Calu3 (cell line): ENCODE measurements around the gene ABCG1. TPM values are rescaled to one million over a fixed set of nuclear protein-coding genes. Genes with fewer than 3 reads are reported as not detected.

Experiments
- BruUV-seq: library from RNA; stranded (reverse); fragments of 400-500 nt; replicated peaks from 2 replicates; lab custom pipeline; 2021; lab: Mats Ljungman, UMichigan
- CTCF ChIA-PET: fragments of 300-600 bp; sonication (Branson Sonifier 250); formaldehyde crosslinking; loops from one replicate; lab custom pipeline; 2022; ENCODE audit warnings: antibody characterized with exemption; lab: Charles Lee
- DNase-seq: peaks from one replicate; pipeline ENCODE4 v3.0.0; 2022
- H3K27ac Mint-ChIP-seq: one replicate; pipeline ENCODE4 v1.8.0; 2022; ENCODE audit warnings: mixed read lengths; ENCODE audit not compliant: unreplicated experiment
- H3K27me3 Mint-ChIP-seq: one replicate; pipeline ENCODE4 v1.8.0; 2022; ENCODE audit warnings: mixed read lengths; ENCODE audit not compliant: unreplicated experiment
- H3K36me3 Mint-ChIP-seq: one replicate; pipeline ENCODE4 v1.8.0; 2022; ENCODE audit warnings: mild to moderate bottlenecking, moderate library complexity, mixed read lengths; ENCODE audit not compliant: insufficient read depth, unreplicated experiment
- H3K4me1 Mint-ChIP-seq: one replicate; pipeline ENCODE4 v1.8.0; 2022; ENCODE audit warnings: mild to moderate bottlenecking, low read depth, mixed read lengths; ENCODE audit not compliant: unreplicated experiment
- H3K4me3 Mint-ChIP-seq: one replicate; pipeline ENCODE4 v1.8.0; 2022; ENCODE audit warnings: mild to moderate bottlenecking, low read depth, moderate library complexity, mixed read lengths; ENCODE audit not compliant: unreplicated experiment
- H3K9me3 Mint-ChIP-seq: one replicate; pipeline ENCODE4 v1.8.0; 2022; ENCODE audit warnings: low read depth, mixed read lengths; ENCODE audit not compliant: unreplicated experiment
- CTCF ChIP-seq: fragments of 200-600 bp; IDR thresholded peaks from one replicate; pipeline ENCODE4 v1.8.0; 2022; ENCODE audit warnings: antibody characterized with exemption; ENCODE audit not compliant: unreplicated experiment
- intact Hi-C: fragments of 100-400 bp; cut with micrococcal nuclease; formaldehyde crosslinking; loops from one replicate; pipeline ENCODE4 v1.10.0; 2022; ENCODE audit not compliant: unreplicated experiment
- total RNA-seq: library from RNA; stranded (reverse); gene quantifications from 2 replicates; pipeline ENCODE4 v1.2.3, GENCODE V29; 2022

ABCG1 gene
- total RNA-seq, 1 experiment from 2014 or later, result 0.19 TPM

- H3K4me3 Mint-ChIP-seq, result no peak overlapping the region
- no peaks in the 10 kb centered on the region for H3K27me3 Mint-ChIP-seq
- DNase-seq, result no peak
- no peaks in the 10 kb centered on the region for H3K36me3 Mint-ChIP-seq
- no peak for TF ChIP-seq CTCF
- BruUV-seq, result no TSS peak
- CTCF ChIA-PET, result interaction anchor here (1.4 kb wide), 1 partner anchor 10 kb away, joined by 3 read pairs; no protein-coding TSS in a partner anchor
- H3K9me3 Mint-ChIP-seq, result no peaks in the 10 kb centered on the region
- H3K4me1 Mint-ChIP-seq, result peaks cover 8% of the 10 kb centered on the region
- intact Hi-C loops, result no loop called here
- H3K27ac Mint-ChIP-seq, result no peak overlapping the region
Measured at GRCh38 chr21:42340187-42341050, 121.5 kb downstream of the ABCG1 start.

- no peak for DNase-seq
- intact Hi-C loops, result no loop called here
- Mint-ChIP-seq H3K4me3 (no peak overlapping the region), H3K4me1 (peaks cover 8% of the 10 kb centered on the region), H3K36me3 (no peaks in the 10 kb centered on the region), H3K9me3 (no peaks in the 10 kb centered on the region), H3K27ac (no peak overlapping the region), H3K27me3 (no peaks in the 10 kb centered on the region)
- no peak for TF ChIP-seq CTCF
- BruUV-seq, result no TSS peak
- CTCF ChIA-PET, result no interaction called here
Measured at GRCh38 chr21:42341776-42342542, 123.0 kb downstream of the ABCG1 start.

- no peak for TF ChIP-seq CTCF
- no peak for DNase-seq
- no peaks in the 10 kb centered on the region for H3K36me3 Mint-ChIP-seq
- CTCF ChIA-PET, result no interaction called here
- no TSS peak for BruUV-seq
- H3K4me3 Mint-ChIP-seq, result no peak overlapping the region
- H3K4me1 Mint-ChIP-seq, result no peaks in the 10 kb centered on the region
- no peak overlapping the region for H3K27ac Mint-ChIP-seq
- no peaks in the 10 kb centered on the region for H3K9me3 Mint-ChIP-seq
- H3K27me3 Mint-ChIP-seq, result no peaks in the 10 kb centered on the region
- intact Hi-C loops, result no loop called here
Measured at GRCh38 chr21:42343101-42343500, 124.2 kb downstream of the ABCG1 start.

GRCh38 chr21:42343556-42343955 is 124.6 kb downstream of the ABCG1 start:
- Mint-ChIP-seq H3K4me3 (no peak overlapping the region), H3K36me3 (no peaks in the 10 kb centered on the region), H3K27ac (no peak overlapping the region), H3K4me1 (no peaks in the 10 kb centered on the region), H3K9me3 (no peaks in the 10 kb centered on the region), H3K27me3 (no peaks in the 10 kb centered on the region)
- DNase-seq, result no peak
- intact Hi-C loops, result no loop called here
- TF ChIP-seq CTCF, result no peak
- BruUV-seq, result no TSS peak
- CTCF ChIA-PET, result no interaction called here
